Immature natural killer cell (primary cell): ENCODE data around the gene FGF2. TPM values are rescaled to one million over a fixed set of nuclear protein-coding genes. Genes with fewer than 3 reads are reported as not detected.
"Not testable (repeated sequence)": the region's sequence is repeated elsewhere in the genome, so short reads cannot be mapped to it uniquely, and the experiment has no call there.

Experiments
- DNase-seq, 3 donors: peaks; one replicate each; pipeline ENCODE4 v3.0.0; 2022; ENCODE audit warnings: mixed read lengths in 1 of 3
- H3K27ac Mint-ChIP-seq, 6 donors: one replicate each; pipeline ENCODE4 v1.8.0; 2020; ENCODE audit warnings: mixed read lengths in 6 of 6, mild to moderate bottlenecking in 5 of 6, inconsistent platforms in 4 of 6, moderate library complexity in 3 of 6
- H3K27me3 Mint-ChIP-seq, 3 donors: one replicate each; pipeline ENCODE4 v1.8.0; 2020 to 2021; ENCODE audit warnings: low read depth in 3 of 3, mild to moderate bottlenecking in 3 of 3, mixed read lengths in 3 of 3, moderate library complexity in 3 of 3, inconsistent platforms in 1 of 3
- H3K36me3 Mint-ChIP-seq, 3 donors: one replicate each; pipeline ENCODE4 v1.8.0; 2020; ENCODE audit warnings: mixed read lengths in 3 of 3, inconsistent platforms in 2 of 3, mild to moderate bottlenecking in 2 of 3
- H3K4me1 Mint-ChIP-seq, 2 donors: one replicate each; pipeline ENCODE4 v1.8.0; 2020; ENCODE audit warnings: inconsistent platforms in 2 of 2, mild to moderate bottlenecking in 2 of 2, mixed read lengths in 2 of 2, moderate library complexity in 1 of 2
- H3K4me3 Mint-ChIP-seq, 5 donors: one replicate each; pipeline ENCODE4 v1.8.0; 2020; ENCODE audit warnings: mild to moderate bottlenecking in 5 of 5, mixed read lengths in 5 of 5, inconsistent platforms in 3 of 5, moderate library complexity in 3 of 5
- H3K9me3 Mint-ChIP-seq, 6 donors: one replicate each; pipeline ENCODE4 v1.8.0; 2020; ENCODE audit warnings: mild to moderate bottlenecking in 6 of 6, mixed read lengths in 6 of 6, inconsistent platforms in 4 of 6, moderate library complexity in 3 of 6
- polyA plus RNA-seq, 3 donors: library from polyadenylated mRNA; unstranded; fragments of 300-500 nt; fragmentation: Illumina TruSeq; gene quantifications; one replicate each; pipeline ENCODE4 v1.2.3, GENCODE V29; 2021

Gene FGF2
- polyA plus RNA-seq, 3 donors from 2014 or later: not detected

DNA sequence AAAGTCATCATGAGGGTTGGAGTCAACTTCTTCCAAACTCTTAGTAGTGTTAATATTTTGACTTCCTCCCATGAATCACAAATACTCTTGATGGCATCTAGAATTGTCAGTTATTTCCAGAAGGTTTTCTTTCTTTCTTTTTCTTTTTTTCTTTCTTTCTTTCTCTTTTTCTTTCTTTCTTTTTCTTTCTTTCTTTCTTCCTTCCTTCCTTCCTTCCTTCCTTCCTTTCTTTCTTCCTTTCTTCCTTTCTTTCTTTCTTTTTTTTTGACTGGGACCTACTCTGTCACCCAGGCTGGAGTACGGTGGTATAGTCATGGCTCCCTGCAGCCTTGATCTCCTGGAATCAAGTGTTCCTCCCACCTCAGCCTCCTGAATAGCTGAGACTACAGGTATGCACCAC, 17.8 kb downstream of the FGF2 start:
- not testable (repeated sequence) for H3K9me3 Mint-ChIP-seq, H3K27ac Mint-ChIP-seq, H3K4me3 Mint-ChIP-seq, H3K36me3 Mint-ChIP-seq, H3K27me3 Mint-ChIP-seq, DNase-seq, H3K4me1 Mint-ChIP-seq

- H3K4me3 Mint-ChIP-seq: no peak overlapping the region
- no peak overlapping the region for H3K27ac Mint-ChIP-seq
- H3K4me1 Mint-ChIP-seq: no peaks in the 10 kb centered on the region
- peaks cover 1 to 9% (median 3%) of the 10 kb centered on the region in 3 donors for H3K27me3 Mint-ChIP-seq
- no peaks in the 10 kb centered on the region for H3K9me3 Mint-ChIP-seq
- H3K36me3 Mint-ChIP-seq: no peaks in the 10 kb centered on the region
- DNase-seq: no peak
Observed at GRCh38 chr4:122845066-122845465, 18.4 kb downstream of the FGF2 start.

DNA sequence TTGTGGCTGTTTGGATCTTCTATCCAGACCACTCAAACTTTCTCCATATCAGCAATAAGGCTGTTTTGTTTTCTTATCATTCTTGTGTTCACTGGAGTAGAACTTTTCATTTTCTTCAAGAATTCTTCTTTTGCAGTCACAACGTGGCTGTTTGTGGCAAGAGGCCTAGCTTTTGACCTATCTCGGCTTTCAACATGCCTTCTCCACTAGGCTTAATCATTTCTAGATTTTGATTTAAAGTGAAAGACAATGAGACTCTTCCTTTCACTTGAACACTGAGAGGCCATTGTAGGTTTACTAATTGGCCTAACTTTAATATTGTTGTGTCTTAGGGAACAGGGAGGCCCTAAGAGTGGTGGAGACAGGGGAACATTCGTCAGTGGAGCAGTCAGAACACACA, 19.1 kb downstream of the FGF2 start:
- Mint-ChIP-seq H3K27me3 (peaks cover 1 to 9% (median 3%) of the 10 kb centered on the region in 3 donors), H3K36me3 (no peaks in the 10 kb centered on the region), H3K4me1 (no peaks in the 10 kb centered on the region), H3K4me3 (no peak overlapping the region), H3K27ac (no peak overlapping the region), H3K9me3 (no peaks in the 10 kb centered on the region)
- DNase-seq: no peak

- Mint-ChIP-seq H3K27me3 (peaks cover 4 to 7% (median 7%) of the 10 kb centered on the region in 3 donors), H3K27ac (no peak overlapping the region), H3K4me3 (no peak overlapping the region), H3K36me3 (no peaks in the 10 kb centered on the region), H3K4me1 (no peaks in the 10 kb centered on the region), H3K9me3 (no peaks in the 10 kb centered on the region)
- DNase-seq: no peak
Observed at GRCh38 chr4:122847931-122848330, 21.3 kb downstream of the FGF2 start.

DNA sequence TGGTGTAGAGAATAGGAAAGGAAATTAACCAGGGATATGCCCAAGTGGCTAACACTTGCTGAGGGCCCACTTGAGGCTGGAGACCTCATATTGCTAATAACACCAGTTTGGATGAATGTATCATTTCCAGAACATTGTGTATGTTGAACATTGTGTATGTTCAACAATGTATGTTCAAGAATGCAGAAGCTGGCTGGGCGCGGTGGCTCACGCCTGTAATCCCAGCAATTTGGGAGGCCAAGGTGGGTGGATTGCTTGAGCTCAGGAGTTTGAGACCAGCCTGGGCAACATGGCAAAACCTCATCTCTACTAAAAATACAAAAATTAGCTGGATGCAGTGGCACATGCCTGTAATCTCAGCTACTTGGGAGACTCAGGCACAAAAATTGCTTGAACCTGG, 23.2 kb downstream of the FGF2 start:
- H3K36me3 Mint-ChIP-seq, DNase-seq, H3K27ac Mint-ChIP-seq, H3K9me3 Mint-ChIP-seq, H3K27me3 Mint-ChIP-seq, H3K4me3 Mint-ChIP-seq, H3K4me1 Mint-ChIP-seq: not testable (repeated sequence)

DNA sequence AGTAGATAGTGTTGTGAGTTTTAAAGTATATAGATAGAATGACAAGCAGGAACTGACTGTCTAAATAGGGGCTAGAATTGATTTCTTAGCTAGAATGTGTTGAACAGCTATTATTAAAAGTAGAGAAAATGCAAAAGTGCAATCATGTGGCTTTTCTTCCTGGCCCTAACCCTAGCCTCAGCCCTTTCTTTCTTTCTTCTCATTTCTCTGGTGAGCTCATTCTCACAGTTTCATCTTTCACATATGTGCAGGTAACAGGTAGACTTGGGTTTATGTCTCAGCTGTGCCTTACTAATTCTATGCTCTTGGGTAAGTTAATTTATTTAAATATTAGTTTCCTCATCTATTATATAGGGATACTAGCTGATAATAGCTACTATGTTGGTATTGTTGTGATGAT, 24.9 kb downstream of the FGF2 start:
- H3K4me3 Mint-ChIP-seq: no peak overlapping the region
- H3K9me3 Mint-ChIP-seq: no peaks in the 10 kb centered on the region
- H3K4me1 Mint-ChIP-seq: no peaks in the 10 kb centered on the region
- H3K27me3 Mint-ChIP-seq: peaks cover 0 to 5% (median 4%) of the 10 kb centered on the region in 3 donors
- no peaks in the 10 kb centered on the region for H3K36me3 Mint-ChIP-seq
- H3K27ac Mint-ChIP-seq: no peak overlapping the region
- no peak for DNase-seq

DNA sequence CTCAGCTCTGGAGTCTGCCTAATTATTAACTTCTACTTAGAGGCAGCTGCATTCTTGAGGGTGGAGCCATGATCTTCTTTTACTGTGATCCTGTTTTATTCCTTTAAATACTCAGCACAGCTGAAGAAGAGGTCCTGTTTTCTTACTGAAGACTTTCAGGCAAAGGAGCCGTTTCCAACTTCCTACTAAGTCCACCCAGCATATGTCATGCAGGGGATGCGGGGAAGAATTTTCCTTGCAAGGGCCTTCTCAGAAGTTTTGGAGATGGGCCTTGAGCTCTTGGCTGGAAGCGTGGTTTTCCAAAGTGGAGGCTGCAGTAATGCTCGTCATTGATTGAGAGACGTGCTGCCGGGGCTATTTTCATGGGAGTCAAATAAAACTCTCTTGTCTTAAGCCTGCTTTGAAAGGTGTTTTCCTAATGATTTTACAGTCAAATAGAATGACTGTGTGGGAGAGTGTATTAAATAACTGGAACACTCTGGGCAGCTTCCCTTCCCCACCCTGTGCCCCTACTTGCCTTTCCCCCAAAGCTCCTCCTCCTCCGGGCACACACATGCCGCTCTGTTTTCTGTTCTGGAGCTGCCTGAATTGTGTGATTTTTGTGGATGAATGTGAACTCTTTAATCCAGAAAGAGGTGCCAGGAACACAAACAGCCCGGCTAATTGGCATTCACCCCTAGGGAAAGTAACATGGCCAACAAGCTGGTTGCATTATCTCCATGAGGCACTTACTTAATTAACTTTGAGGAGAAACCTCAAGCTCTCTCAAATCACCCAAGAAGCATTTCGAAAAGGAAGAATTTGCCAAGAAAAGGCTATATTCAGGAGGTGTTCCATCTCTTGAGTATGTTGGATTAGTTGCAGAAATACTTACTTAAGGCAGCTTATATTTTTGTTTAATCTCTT, 28.1 kb downstream of the FGF2 start:
- no peaks in the 10 kb centered on the region for H3K4me1 Mint-ChIP-seq
- H3K4me3 Mint-ChIP-seq: no peak overlapping the region
- H3K9me3 Mint-ChIP-seq: no peaks in the 10 kb centered on the region
- DNase-seq: no peak
- no peaks in the 10 kb centered on the region for H3K36me3 Mint-ChIP-seq
- no peak overlapping the region for H3K27ac Mint-ChIP-seq
- H3K27me3 Mint-ChIP-seq: peaks cover 0 to 8% (median 4%) of the 10 kb centered on the region in 3 donors

DNA sequence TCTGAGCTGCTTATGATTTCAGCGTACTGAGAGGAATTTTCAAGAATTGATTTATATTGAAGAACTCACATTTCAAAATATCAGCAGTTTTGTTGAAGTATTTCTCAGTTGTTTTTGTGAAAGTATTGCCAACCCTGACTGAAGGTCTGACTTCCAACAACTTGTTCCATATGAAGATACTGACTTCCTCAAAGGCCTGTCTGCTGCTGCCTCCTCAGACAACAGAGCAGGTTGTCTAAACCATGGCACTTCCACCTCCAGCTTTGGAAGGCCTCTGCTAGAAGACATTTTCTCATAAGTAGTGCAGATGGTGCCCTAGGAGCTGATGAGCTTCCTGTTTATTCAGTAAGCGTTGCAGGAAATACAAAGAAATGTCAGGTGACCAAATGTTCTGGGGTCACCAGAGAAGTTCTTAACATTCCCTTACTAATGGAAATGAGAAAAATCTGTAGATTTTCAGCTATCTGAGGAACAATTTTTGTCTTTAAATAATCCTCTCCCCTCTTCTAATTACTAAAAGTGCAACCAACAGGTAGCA, 28.8 kb downstream of the FGF2 start:
- no peaks in the 10 kb centered on the region for H3K9me3 Mint-ChIP-seq
- no peak overlapping the region for H3K27ac Mint-ChIP-seq
- H3K36me3 Mint-ChIP-seq: no peaks in the 10 kb centered on the region
- no peak overlapping the region for H3K4me3 Mint-ChIP-seq
- no peak for DNase-seq
- H3K4me1 Mint-ChIP-seq: no peaks in the 10 kb centered on the region
- H3K27me3 Mint-ChIP-seq: peaks cover 0 to 10% (median 4%) of the 10 kb centered on the region in 3 donors

DNA sequence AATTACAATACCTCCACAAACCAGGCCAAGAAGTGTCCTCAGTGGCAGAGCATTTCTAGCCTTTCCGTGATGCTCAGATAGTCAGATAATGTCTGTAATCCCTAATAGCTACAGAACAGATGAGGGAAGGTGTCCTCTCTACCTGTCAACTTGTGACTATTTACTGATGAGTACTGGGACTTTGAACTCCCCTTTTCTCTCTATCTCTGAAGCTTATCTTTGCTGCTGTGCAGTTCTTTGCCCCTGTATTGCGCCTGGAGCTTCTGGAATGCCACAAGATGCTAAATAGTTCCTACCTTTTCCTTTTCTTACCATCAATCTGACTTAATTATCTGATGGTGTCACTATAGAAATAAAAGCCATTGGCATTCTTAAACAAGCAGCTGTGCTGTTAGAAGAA, 30.5 kb downstream of the FGF2 start:
- Mint-ChIP-seq H3K9me3 (no peaks in the 10 kb centered on the region), H3K4me3 (no peak overlapping the region), H3K36me3 (no peaks in the 10 kb centered on the region), H3K27ac (no peak overlapping the region), H3K27me3 (peaks cover 3 to 14% (median 3%) of the 10 kb centered on the region in 3 donors), H3K4me1 (no peaks in the 10 kb centered on the region)
- no peak for DNase-seq

- Mint-ChIP-seq H3K9me3 (no peaks in the 10 kb centered on the region), H3K27me3 (peaks cover 3 to 10% (median 5%) of the 10 kb centered on the region in 3 donors), H3K36me3 (no peaks in the 10 kb centered on the region), H3K4me1 (no peaks in the 10 kb centered on the region), H3K27ac (no peak overlapping the region), H3K4me3 (no peak overlapping the region)
- DNase-seq: no peak
Observed at GRCh38 chr4:122858705-122859104, 32.1 kb downstream of the FGF2 start.

DNA sequence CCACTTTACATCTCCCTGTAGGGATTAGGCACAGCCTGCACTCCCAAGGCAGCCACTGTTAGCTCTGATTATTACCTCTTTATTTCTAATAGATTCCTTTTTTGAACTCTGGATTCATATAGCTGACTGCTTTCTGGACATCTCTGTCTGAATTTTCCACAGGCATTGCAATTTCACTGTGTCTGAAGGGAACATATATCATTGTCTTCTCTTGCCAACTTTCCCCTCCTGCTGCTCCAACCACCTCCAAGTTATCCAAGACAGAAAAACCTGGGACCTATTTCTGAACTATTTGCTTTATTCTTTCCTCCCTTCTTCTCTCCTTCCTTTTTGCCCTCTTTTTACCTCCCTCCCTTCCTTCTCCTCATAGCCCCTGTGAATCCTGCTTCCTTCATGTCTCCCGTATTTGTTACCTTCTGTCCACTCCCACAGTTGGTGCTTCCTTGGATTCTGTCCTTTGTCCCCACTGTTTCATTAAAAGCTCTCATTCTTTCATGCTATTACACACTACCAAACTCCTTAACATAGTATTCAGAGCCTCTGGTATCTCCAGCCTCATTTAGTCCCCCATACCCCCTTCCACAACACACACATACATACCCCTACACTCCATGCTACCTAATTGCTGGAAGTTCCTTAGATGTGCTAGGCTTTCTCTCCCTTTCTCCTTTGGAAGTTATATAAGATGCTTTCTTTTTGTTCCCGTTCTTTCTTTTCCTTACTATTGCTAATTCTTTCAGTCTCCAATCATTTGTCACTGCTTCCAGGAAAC, 34.7 kb downstream of the FGF2 start:
- Mint-ChIP-seq H3K27ac (no peak overlapping the region), H3K4me1 (no peaks in the 10 kb centered on the region), H3K36me3 (no peaks in the 10 kb centered on the region), H3K4me3 (no peak overlapping the region), H3K27me3 (peaks cover 5 to 9% (median 5%) of the 10 kb centered on the region in 3 donors), H3K9me3 (no peaks in the 10 kb centered on the region)
- no peak for DNase-seq

DNA sequence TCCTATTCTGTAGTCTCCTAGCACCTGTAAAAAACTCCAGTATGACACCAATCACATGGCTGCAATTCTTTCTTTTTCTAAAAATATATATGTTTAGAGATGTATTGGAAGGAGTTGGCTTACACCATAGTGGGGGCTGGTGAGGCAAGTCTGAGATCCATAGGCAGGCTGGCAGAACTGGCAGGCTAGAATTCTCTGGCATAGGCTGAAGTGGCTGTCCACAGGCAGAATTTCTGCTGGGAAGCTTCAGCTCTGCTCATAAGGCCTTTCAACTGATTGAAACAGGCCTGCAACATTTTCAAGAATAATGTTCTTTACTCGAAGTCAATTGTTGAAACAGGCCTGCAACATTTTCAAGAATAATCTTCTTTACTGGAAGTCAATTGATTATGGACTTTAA, 37.0 kb downstream of the FGF2 start:
- Mint-ChIP-seq H3K36me3 (no peaks in the 10 kb centered on the region), H3K4me3 (no peak overlapping the region), H3K27me3 (peaks cover 7 to 10% (median 7%) of the 10 kb centered on the region in 3 donors), H3K27ac (no peak overlapping the region), H3K9me3 (peaks cover 0 to 2% (median 0%) of the 10 kb centered on the region in 6 donors), H3K4me1 (peaks cover 2 to 4% of the 10 kb centered on the region in 2 donors)
- no peak for DNase-seq

GRCh38 chr4:122865425-122865824, 38.8 kb downstream of the FGF2 start:
- Mint-ChIP-seq H3K27ac (no peak overlapping the region), H3K9me3 (peaks cover 0 to 3% (median 0%) of the 10 kb centered on the region in 6 donors), H3K36me3 (no peaks in the 10 kb centered on the region), H3K27me3 (peaks cover 11 to 18% (median 11%) of the 10 kb centered on the region in 3 donors), H3K4me1 (peaks cover 6 to 8% of the 10 kb centered on the region in 2 donors), H3K4me3 (no peak overlapping the region)
- DNase-seq: no peak

- H3K36me3 Mint-ChIP-seq, H3K4me3 Mint-ChIP-seq, H3K9me3 Mint-ChIP-seq, H3K4me1 Mint-ChIP-seq, DNase-seq, H3K27ac Mint-ChIP-seq: not testable (repeated sequence)
- H3K27me3 Mint-ChIP-seq: peaks cover 11 to 29% (median 15%) of the 10 kb centered on the region in 3 donors
Observed at GRCh38 chr4:122868235-122868634, 41.6 kb downstream of the FGF2 start.
